ENCODE measurements around the gene USP31. TPM values are rescaled to one million over a fixed set of nuclear protein-coding genes. Genes with fewer than 3 reads are reported as not detected.
"Not testable (repeated sequence)": the region's sequence is repeated elsewhere in the genome, so short reads cannot be mapped to it uniquely, and the experiment has no call there.

The USP31 gene
- total RNA-seq, 1 donor from 2014 or later = 15.4 TPM

GRCh38 chr16:23156946-23157460 is 7.8 kb upstream of the USP31 start:
- DNase-seq (ENCODE audit: low spot score) = no peak

GRCh38 chr16:23156110-23156509 is 6.9 kb upstream of the USP31 start:
- no peak for DNase-seq (ENCODE audit: low spot score)

- DNase-seq (ENCODE audit: low spot score) = no peak
Observed at GRCh38 chr16:23155445-23156049, 6.3 kb upstream of the USP31 start.

GRCh38 chr16:23152386-23153178 is 3.3 kb upstream of the USP31 start:
- no peak for DNase-seq (ENCODE audit: low spot score)

- no peak for DNase-seq (ENCODE audit: low spot score)
Observed at GRCh38 chr16:23149993-23150364, 727 bp upstream of the USP31 start.

- DNase-seq (ENCODE audit: low spot score) = peak; percentile 93
Observed at GRCh38 chr16:23148513-23149266, 562 bp downstream of the USP31 start.

GRCh38 chr16:23148166-23148512 is 1.1 kb downstream of the USP31 start:
- DNase-seq (ENCODE audit: low spot score) = no peak

- no peak for DNase-seq (ENCODE audit: low spot score)
Observed at GRCh38 chr16:23147666-23148065, 1.6 kb downstream of the USP31 start.

GRCh38 chr16:23146877-23147601 is 2.2 kb downstream of the USP31 start:
- DNase-seq (ENCODE audit: low spot score) = no peak

GRCh38 chr16:23145608-23146007 is 3.6 kb downstream of the USP31 start:
- no peak for DNase-seq (ENCODE audit: low spot score)

- no peak for DNase-seq (ENCODE audit: low spot score)
Observed at GRCh38 chr16:23145186-23145585, 4.1 kb downstream of the USP31 start.

GRCh38 chr16:23144393-23144792 is 4.9 kb downstream of the USP31 start:
- not testable (repeated sequence) for DNase-seq (ENCODE audit: low spot score)

- no peak for DNase-seq (ENCODE audit: low spot score)
Observed at GRCh38 chr16:23143391-23143790, 5.9 kb downstream of the USP31 start.

- DNase-seq (ENCODE audit: low spot score) = no peak
Observed at GRCh38 chr16:23141959-23142740, 7.1 kb downstream of the USP31 start.

GRCh38 chr16:23141500-23141899 is 7.8 kb downstream of the USP31 start:
- DNase-seq (ENCODE audit: low spot score) = no peak

GRCh38 chr16:23141033-23141432 is 8.2 kb downstream of the USP31 start:
- DNase-seq (ENCODE audit: low spot score) = no peak

- no peak for DNase-seq (ENCODE audit: low spot score)
Observed at GRCh38 chr16:23140107-23140506, 9.1 kb downstream of the USP31 start.

GRCh38 chr16:23137818-23138217 is 11.4 kb downstream of the USP31 start:
- DNase-seq (ENCODE audit: low spot score) = no peak

- no peak for DNase-seq (ENCODE audit: low spot score)
Observed at GRCh38 chr16:23137256-23137655, 12.0 kb downstream of the USP31 start.

GRCh38 chr16:23134274-23134673 is 15.0 kb downstream of the USP31 start:
- DNase-seq (ENCODE audit: low spot score) = no peak
